ENCODE measurements around the gene ZNF264.

DNA sequence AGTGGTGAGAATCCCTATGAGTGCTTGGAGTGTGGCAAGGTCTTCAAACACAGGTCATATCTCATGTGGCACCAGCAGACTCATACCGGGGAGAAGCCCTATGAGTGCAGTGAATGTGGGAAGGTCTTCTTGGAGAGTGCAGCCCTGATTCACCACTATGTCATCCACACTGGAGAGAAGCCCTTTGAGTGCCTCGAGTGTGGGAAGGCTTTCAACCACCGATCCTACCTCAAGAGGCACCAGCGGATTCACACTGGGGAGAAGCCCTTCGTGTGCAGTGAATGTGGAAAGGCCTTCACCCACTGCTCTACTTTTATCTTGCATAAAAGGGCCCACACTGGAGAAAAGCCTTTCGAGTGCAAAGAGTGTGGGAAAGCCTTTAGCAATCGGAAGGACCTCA, 20.8 kb downstream of the ZNF264 start:
- no peak for TF ChIP-seq YY1 (IDR thresholded peaks at IDR 0.05; ENCODE audit: insufficient read depth, insufficient read length)
- no peak for TF ChIP-seq ZNF274 (IDR thresholded peaks at IDR 0.05; ENCODE audit: low read depth, low read length)

Measured in NT2/D1 (cell line).